ENCODE results near the gene COL5A1.

DNA sequence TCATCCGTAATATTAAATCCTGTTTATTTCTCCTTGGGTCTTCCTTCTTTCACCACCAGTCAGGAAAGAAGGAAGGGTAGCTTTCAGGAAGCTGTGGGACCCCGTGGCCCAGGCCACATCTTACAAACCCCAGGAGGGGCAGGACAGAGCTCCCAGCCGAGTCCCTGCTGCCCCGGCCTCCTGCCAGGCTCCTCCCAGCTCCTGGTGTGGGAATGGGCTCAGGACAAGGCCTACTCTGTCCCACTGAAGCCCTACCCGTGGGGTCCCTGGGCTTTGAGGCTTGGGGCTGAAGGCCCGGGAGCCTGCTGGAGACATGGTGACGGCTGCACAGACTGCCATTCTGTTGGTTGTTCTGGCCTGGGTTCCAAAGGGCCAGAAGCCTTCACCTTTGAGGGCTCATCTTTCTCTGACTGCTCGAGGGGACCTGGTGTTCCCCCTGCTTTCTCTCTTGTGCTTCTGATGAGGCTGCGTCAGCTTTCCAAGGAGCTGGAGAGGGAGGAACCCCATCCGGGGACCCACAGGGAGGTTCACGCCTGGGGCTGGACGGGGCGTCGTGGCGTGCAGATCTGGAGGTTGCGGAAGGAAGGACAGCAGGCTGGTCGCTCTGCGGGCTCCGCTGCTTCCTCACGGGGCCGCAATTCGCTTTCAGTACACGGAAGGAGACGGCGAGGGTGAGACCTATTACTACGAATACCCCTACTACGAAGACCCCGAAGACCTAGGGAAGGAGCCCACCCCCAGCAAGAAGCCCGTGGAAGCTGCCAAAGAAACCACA is 86.6 kb downstream of the COL5A1 start:
- TF ChIP-seq POLR2AphosphoS5 (IDR thresholded peaks at IDR 0.05; ENCODE audit: borderline replicate concordance, low read depth, low read length) (no peak), EZH2 (IDR thresholded peaks at IDR 0.05) (no peak)

All from SK-N-MC (cell line).